ENCODE data around the gene PYGB. TPM values are rescaled to one million over a fixed set of nuclear protein-coding genes. Genes with fewer than 3 reads are reported as not detected.
A peak's percentile ranks its signal among the peaks of the same experiment; 100 is the strongest.
"Not testable (repeated sequence)": the region's sequence is repeated elsewhere in the genome, so short reads cannot be mapped to it uniquely, and the experiment has no call there.

The PYGB gene
- total RNA-seq, 1 experiment from 2014 or later = 216 TPM

GRCh38 chr20:25238319-25239037, 9.4 kb upstream of the PYGB start:
- 0 out of 2 replicates have a peak, but pooled peaks cover 2% of the 10 kb centered on the region for H3K9me3 ChIP-seq (ENCODE audit: low read length)
- POLR2A ChIA-PET (ENCODE audit: unreplicated experiment) = no interaction called here
- H3K4me1 ChIP-seq (ENCODE audit: insufficient read depth, low read length) = peaks cover 66% of the 10 kb centered on the region
- H3K27ac ChIP-seq (ENCODE audit: low read length) = peak overlapping the region; percentile 97
- no peaks in the 10 kb centered on the region for H4K20me1 ChIP-seq (ENCODE audit: low read length)
- intact Hi-C loops (cut with micrococcal nuclease) = loop anchor here (1.0 kb wide), 1 partner anchor 9 kb away; no protein-coding TSS in a partner anchor
- peak overlapping the region; percentile 27; the same call in 1 of the 2 replicates for H3K4me3 ChIP-seq (ENCODE audit: low read length)
- TF ChIP-seq CTCF (conservative IDR thresholded peaks at IDR 0.05; ENCODE audit: low read depth, low read length) (no peak), EZH2 (IDR thresholded peaks at IDR 0.05; ENCODE audit: low read length, unreplicated experiment) (no peak), EZH2phosphoT487 (IDR thresholded peaks at IDR 0.05; ENCODE audit: borderline replicate concordance, low read length) (no peak)
- H3K27me3 ChIP-seq (ENCODE audit: low read length) = no peaks in the 10 kb centered on the region
- ATAC-seq (no peak), DNase-seq (peak; percentile 41)
- no peak overlapping the region for H2AFZ ChIP-seq (ENCODE audit: low read length)
- H3K4me2 ChIP-seq (ENCODE audit: low read length) = peak overlapping the region; percentile 80
- peak overlapping the region; percentile 86 for H3K9ac ChIP-seq (ENCODE audit: low read length)
- no peaks in the 10 kb centered on the region for H3K79me2 ChIP-seq (ENCODE audit: low read length)
- H3K9me2 ChIP-seq (replicated peaks; ENCODE audit: low read length) = no peaks in the 10 kb centered on the region
- peaks cover 4% of the 10 kb centered on the region for H3F3A ChIP-seq (ENCODE audit: low read length, unreplicated experiment)
- CTCF ChIA-PET = no interaction called here
- no peaks in the 10 kb centered on the region for H3K36me3 ChIP-seq (ENCODE audit: low read depth, low read length)
- TSS peak; percentile 81 for BruUV-seq (replicated peaks)

- CTCF ChIA-PET = no interaction called here
- H3K9ac ChIP-seq (ENCODE audit: low read length) = no peak overlapping the region
- H3K27me3 ChIP-seq (ENCODE audit: low read length) = no peaks in the 10 kb centered on the region
- intact Hi-C loops (cut with micrococcal nuclease) = loop anchor here (10.0 kb wide), 1 partner anchor 105 kb away; no protein-coding TSS in a partner anchor
- peaks cover 4% of the 10 kb centered on the region for H3F3A ChIP-seq (ENCODE audit: low read length, unreplicated experiment)
- DNase-seq (no peak), ATAC-seq (no peak)
- BruUV-seq (replicated peaks) = no TSS peak
- peaks cover 6% of the 10 kb centered on the region; the same call in 1 of the 2 replicates for H3K9me3 ChIP-seq (ENCODE audit: low read length)
- TF ChIP-seq EZH2 (IDR thresholded peaks at IDR 0.05; ENCODE audit: low read length, unreplicated experiment) = no peak
- TF ChIP-seq CTCF (conservative IDR thresholded peaks at IDR 0.05; ENCODE audit: low read depth, low read length) = no peak
- TF ChIP-seq EZH2phosphoT487 (IDR thresholded peaks at IDR 0.05; ENCODE audit: borderline replicate concordance, low read length) = no peak
- H3K27ac ChIP-seq (ENCODE audit: low read length) = peak overlapping the region; percentile 97
- no peak overlapping the region for H3K4me2 ChIP-seq (ENCODE audit: low read length)
- POLR2A ChIA-PET (ENCODE audit: unreplicated experiment) = no interaction called here
- H3K9me2 ChIP-seq (replicated peaks; ENCODE audit: low read length) = no peaks in the 10 kb centered on the region
- H3K79me2 ChIP-seq (ENCODE audit: low read length) = no peaks in the 10 kb centered on the region
- H2AFZ ChIP-seq (ENCODE audit: low read length) = no peak overlapping the region
- H3K4me1 ChIP-seq (ENCODE audit: insufficient read depth, low read length) = peaks cover 55% of the 10 kb centered on the region
- no peaks in the 10 kb centered on the region for H3K36me3 ChIP-seq (ENCODE audit: low read depth, low read length)
- no peaks in the 10 kb centered on the region for H4K20me1 ChIP-seq (ENCODE audit: low read length)
- no peak overlapping the region for H3K4me3 ChIP-seq (ENCODE audit: low read length)
These were observed 8.2 kb upstream of the PYGB start for GRCh38 chr20:25239387-25240370.

- Histone ChIP-seq H3K27ac (ENCODE audit: low read length) (peak overlapping the region; percentile 24; the same call in 1 of the 2 replicates), H3K4me1 (ENCODE audit: insufficient read depth, low read length) (peaks cover 50% of the 10 kb centered on the region)
- CTCF ChIA-PET; POLR2A ChIA-PET (ENCODE audit: unreplicated experiment); H3K36me3 ChIP-seq (ENCODE audit: low read depth, low read length); H2AFZ ChIP-seq (ENCODE audit: low read length); H3K9ac ChIP-seq (ENCODE audit: low read length); H4K20me1 ChIP-seq (ENCODE audit: low read length); H3F3A ChIP-seq (ENCODE audit: low read length, unreplicated experiment); H3K4me3 ChIP-seq (ENCODE audit: low read length); ATAC-seq; BruUV-seq (replicated peaks); DNase-seq; H3K4me2 ChIP-seq (ENCODE audit: low read length); H3K9me2 ChIP-seq (replicated peaks; ENCODE audit: low read length); H3K79me2 ChIP-seq (ENCODE audit: low read length); H3K9me3 ChIP-seq (ENCODE audit: low read length); H3K27me3 ChIP-seq (ENCODE audit: low read length): not testable (repeated sequence)
- intact Hi-C loops (cut with micrococcal nuclease) = loop anchor here (10.0 kb wide), 1 partner anchor 106 kb away; no protein-coding TSS in a partner anchor
These were observed 6.8 kb upstream of the PYGB start for GRCh38 chr20:25240851-25241658.

- H3K9ac ChIP-seq (ENCODE audit: low read length); H3K4me3 ChIP-seq (ENCODE audit: low read length); H3F3A ChIP-seq (ENCODE audit: low read length, unreplicated experiment); H3K36me3 ChIP-seq (ENCODE audit: low read depth, low read length); DNase-seq; H4K20me1 ChIP-seq (ENCODE audit: low read length); H3K79me2 ChIP-seq (ENCODE audit: low read length); H3K27ac ChIP-seq (ENCODE audit: low read length); POLR2A ChIA-PET (ENCODE audit: unreplicated experiment); H3K27me3 ChIP-seq (ENCODE audit: low read length); H2AFZ ChIP-seq (ENCODE audit: low read length); H3K4me2 ChIP-seq (ENCODE audit: low read length); CTCF ChIA-PET; ATAC-seq; H3K9me3 ChIP-seq (ENCODE audit: low read length); BruUV-seq (replicated peaks); H3K9me2 ChIP-seq (replicated peaks; ENCODE audit: low read length): not testable (repeated sequence)
- peaks cover 50% of the 10 kb centered on the region for H3K4me1 ChIP-seq (ENCODE audit: insufficient read depth, low read length)
- intact Hi-C loops (cut with micrococcal nuclease) = loop anchor here (10.0 kb wide), 1 partner anchor 107 kb away; no protein-coding TSS in a partner anchor
These were observed 6.3 kb upstream of the PYGB start for GRCh38 chr20:25241659-25241955.

Measured in PC-3 (cell line).